NCI-H187 treated with DMSO at 0.1 percent for 48 hours (cell line): ENCODE results near the gene MON1B.

Source experiments
- DNase-seq: peaks from one replicate; lab custom pipeline; 2025; lab: John Stamatoyannopoulos, UW

The MON1B gene

GRCh38 chr16:77250400-77250799 lies 59.4 kb downstream of the MON1B start:
- no peak for DNase-seq
